CD4-positive, CD25-positive, alpha-beta regulatory T cell (primary cell): ENCODE data around the gene FBXL14. TPM values are rescaled to one million over a fixed set of nuclear protein-coding genes. Genes with fewer than 3 reads are reported as not detected.
A peak's percentile ranks its signal among the peaks of the same experiment; 100 is the strongest.
"Not testable (repeated sequence)": the region's sequence is repeated elsewhere in the genome, so short reads cannot be mapped to it uniquely, and the experiment has no call there.

Experiments used
- ATAC-seq, 2 donors: fragments of 150-1000 bp; cut with Tn5 transposase; one replicate each; pipeline ENCODE4 v1.10.0; 2021; ENCODE audit warnings: low read depth in 2 of 2, moderate number of reproducible peaks in 2 of 2, moderate library complexity in 1 of 2
- DNase-seq, 3 donors: peaks; one replicate each; pipeline versions ENCODE4 v3.0.0 to v3.0.0-alpha.2; 2012 to 2022; ENCODE audit warnings: mixed read lengths in 1 of 3
- H3K27ac ChIP-seq: one replicate; pipeline ENCODE4 v1.7.0; 2013; ENCODE audit warnings: mild to moderate bottlenecking, low read length; ENCODE audit not compliant: insufficient read depth, poor library complexity, severe bottlenecking
- H3K27me3 ChIP-seq: one replicate; pipeline ENCODE4 v1.7.0; 2013; ENCODE audit warnings: low read length; ENCODE audit not compliant: control insufficient read depth, insufficient read depth
- H3K36me3 ChIP-seq: one replicate; pipeline ENCODE4 v1.7.0; 2013; ENCODE audit warnings: mild to moderate bottlenecking, low read length, moderate library complexity; ENCODE audit not compliant: control insufficient read depth, insufficient read depth
- H3K4me1 ChIP-seq: 2 replicates; pipeline ENCODE4 v1.7.0; 2013; ENCODE audit warnings: mild to moderate bottlenecking, low read length; ENCODE audit not compliant: insufficient read depth, control insufficient read depth, poor library complexity, severe bottlenecking
- H3K4me3 ChIP-seq: one replicate; pipeline ENCODE4 v1.7.0; 2013; ENCODE audit warnings: low read depth, mild to moderate bottlenecking, low read length, moderate library complexity
- H3K9me3 ChIP-seq, 2 experiments: 1 replicate in 1 of 2; 2 replicates in 1 of 2; pipeline ENCODE4 v1.7.0; 2013; ENCODE audit warnings: low read length in 2 of 2, mild to moderate bottlenecking in 1 of 2, moderate library complexity in 1 of 2; ENCODE audit not compliant: control insufficient read depth in 2 of 2
- H3K27ac Mint-ChIP-seq, 3 donors: one replicate each; pipeline ENCODE4 v1.8.0; 2020 to 2022; ENCODE audit warnings: mild to moderate bottlenecking in 3 of 3, mixed read lengths in 3 of 3, moderate library complexity in 2 of 3
- H3K27me3 Mint-ChIP-seq: one replicate; pipeline ENCODE4 v1.8.0; 2022; ENCODE audit warnings: mild to moderate bottlenecking, mixed read lengths
- H3K36me3 Mint-ChIP-seq: one replicate; pipeline ENCODE4 v1.8.0; 2020; ENCODE audit warnings: mixed read lengths
- H3K4me1 Mint-ChIP-seq, 4 donors: one replicate each; pipeline ENCODE4 v1.8.0; 2020 to 2022; ENCODE audit warnings: mixed read lengths in 4 of 4, mild to moderate bottlenecking in 1 of 4
- H3K4me3 Mint-ChIP-seq, 4 donors: one replicate each; pipeline ENCODE4 v1.8.0; 2020 to 2022; ENCODE audit warnings: mild to moderate bottlenecking in 4 of 4, mixed read lengths in 4 of 4, moderate library complexity in 3 of 4
- H3K9me3 Mint-ChIP-seq, 7 donors: one replicate each; pipeline ENCODE4 v1.8.0; 2020 to 2022; ENCODE audit warnings: mixed read lengths in 7 of 7, mild to moderate bottlenecking in 3 of 7, moderate library complexity in 2 of 7
- polyA plus RNA-seq, 4 donors: library from polyadenylated mRNA; unstranded; fragments of 300-500 nt; fragmentation: Illumina TruSeq; gene quantifications; one replicate each; pipeline ENCODE4 v1.2.3, GENCODE V29; 2021
- total RNA-seq: library from RNA; stranded (reverse); gene quantifications from one replicate; pipeline ENCODE4 v1.2.3, GENCODE V29; 2022

FBXL14 gene
- total and polyA plus RNA-seq, 5 donors from 2014 or later: 18.5 to 26.0 (median 23.8) TPM

GRCh38 chr12:1606021-1606622 is 11.7 kb upstream of the FBXL14 start:
- Histone ChIP-seq H3K27me3 (no peaks in the 10 kb centered on the region), H3K36me3 (no peaks in the 10 kb centered on the region), H3K4me1 (peaks cover 21% of the 10 kb centered on the region), H3K9me3 (no peaks in the 10 kb centered on the region), H3K27ac (no peak overlapping the region), H3K4me3 (peak overlapping the region; percentile 51)
- peak in 1 of 3 donors; percentile 27 for DNase-seq
- peak in 1 of 2 donors; percentile 30 for ATAC-seq
- no peaks in the 10 kb centered on the region for H3K36me3 Mint-ChIP-seq
- H3K27me3 Mint-ChIP-seq: peaks cover 12% of the 10 kb centered on the region
- H3K9me3 Mint-ChIP-seq: peaks cover 0 to 4% (median 0%) of the 10 kb centered on the region in 7 donors
- peak overlapping the region in 3 of 4 donors; percentile 49 to 91 (median 80) for H3K4me3 Mint-ChIP-seq
- peaks cover 12 to 35% (median 16%) of the 10 kb centered on the region in 4 donors for H3K4me1 Mint-ChIP-seq
- H3K27ac Mint-ChIP-seq: peak overlapping the region in 2 of 3 donors; percentile 44 to 83

GRCh38 chr12:1605129-1606020 is 11.0 kb upstream of the FBXL14 start:
- H3K27me3 ChIP-seq: no peaks in the 10 kb centered on the region
- Mint-ChIP-seq H3K36me3 (no peaks in the 10 kb centered on the region), H3K27me3 (peaks cover 12% of the 10 kb centered on the region), H3K4me1 (peaks cover 16 to 40% (median 18%) of the 10 kb centered on the region in 4 donors), H3K4me3 (peak overlapping the region; percentile 49 to 91 (median 76)), H3K9me3 (peaks cover 0 to 4% (median 0%) of the 10 kb centered on the region in 7 donors), H3K27ac (peak overlapping the region; percentile 44 to 85 (median 83))
- H3K9me3 ChIP-seq: no peaks in the 10 kb centered on the region
- H3K36me3 ChIP-seq: no peaks in the 10 kb centered on the region
- ATAC-seq (peak; percentile 70 to 71), DNase-seq (peak; percentile 40 to 82 (median 72))
- peaks cover 23% of the 10 kb centered on the region for H3K4me1 ChIP-seq
- no peak overlapping the region for H3K27ac ChIP-seq
- H3K4me3 ChIP-seq: peak overlapping the region; percentile 51

- Histone ChIP-seq H3K4me1 (peaks cover 23% of the 10 kb centered on the region), H3K4me3 (no peak overlapping the region)
Observed at GRCh38 chr12:1604464-1604863, 10.1 kb upstream of the FBXL14 start.

GRCh38 chr12:1603269-1603993 is 9.1 kb upstream of the FBXL14 start:
- peak overlapping the region; percentile 57 to 96 (median 74) for H3K4me3 Mint-ChIP-seq
- ATAC-seq: no peak
- peaks cover 0 to 4% (median 0%) of the 10 kb centered on the region in 7 donors for H3K9me3 Mint-ChIP-seq
- H3K27me3 ChIP-seq: no peaks in the 10 kb centered on the region
- no peak overlapping the region for H3K27ac ChIP-seq
- peak overlapping the region; percentile 29 to 98 (median 97) for H3K27ac Mint-ChIP-seq
- H3K36me3 Mint-ChIP-seq: no peaks in the 10 kb centered on the region
- peaks cover 9% of the 10 kb centered on the region for H3K27me3 Mint-ChIP-seq
- H3K36me3 ChIP-seq: no peaks in the 10 kb centered on the region
- no peak for DNase-seq
- H3K4me1 Mint-ChIP-seq: peaks cover 16 to 40% (median 18%) of the 10 kb centered on the region in 4 donors
- H3K4me3 ChIP-seq: no peak overlapping the region
- peaks cover 23% of the 10 kb centered on the region for H3K4me1 ChIP-seq
- no peaks in the 10 kb centered on the region for H3K9me3 ChIP-seq

More at GRCh38 chr12:1604464-1604863, 10.1 kb upstream of the FBXL14 start:
- Mint-ChIP-seq H3K4me1 (peaks cover 16 to 40% (median 18%) of the 10 kb centered on the region in 4 donors), H3K4me3 (peak overlapping the region; percentile 23 to 59 (median 50)), H3K27me3 (peaks cover 12% of the 10 kb centered on the region), H3K27ac (no peak overlapping the region), H3K9me3 (peaks cover 0 to 4% (median 0%) of the 10 kb centered on the region in 7 donors), H3K36me3 (no peaks in the 10 kb centered on the region)
- Histone ChIP-seq H3K9me3 (no peaks in the 10 kb centered on the region), H3K27me3 (no peaks in the 10 kb centered on the region), H3K27ac (no peak overlapping the region), H3K36me3 (no peaks in the 10 kb centered on the region)
- DNase-seq (no peak), ATAC-seq (no peak)

- not testable (repeated sequence) for H3K27ac ChIP-seq, H3K36me3 Mint-ChIP-seq
- H3K27ac Mint-ChIP-seq: peak overlapping the region; percentile 97 to 100 (median 98)
Observed at GRCh38 chr12:1602706-1603105, 8.3 kb upstream of the FBXL14 start.

GRCh38 chr12:1598757-1599156 is 4.4 kb upstream of the FBXL14 start:
- no peak for DNase-seq
- Histone ChIP-seq H3K27me3 (no peaks in the 10 kb centered on the region), H3K4me3 (no peak overlapping the region), H3K27ac (no peak overlapping the region), H3K36me3 (no peaks in the 10 kb centered on the region), H3K9me3 (no peaks in the 10 kb centered on the region), H3K4me1 (peaks cover 24% of the 10 kb centered on the region)
- H3K36me3 Mint-ChIP-seq: no peaks in the 10 kb centered on the region
- peak overlapping the region in 2 of 4 donors; percentile 29 to 52 for H3K4me3 Mint-ChIP-seq
- no peaks in the 10 kb centered on the region for H3K27me3 Mint-ChIP-seq
- ATAC-seq: no peak
- H3K4me1 Mint-ChIP-seq: peaks cover 12 to 41% (median 18%) of the 10 kb centered on the region in 4 donors
- no peak overlapping the region for H3K27ac Mint-ChIP-seq
- H3K9me3 Mint-ChIP-seq: peaks cover 0 to 4% (median 0%) of the 10 kb centered on the region in 7 donors

More at GRCh38 chr12:1602706-1603105, 8.3 kb upstream of the FBXL14 start:
- not testable (repeated sequence) for H3K27me3 ChIP-seq, H3K9me3 ChIP-seq, DNase-seq, H3K9me3 Mint-ChIP-seq, H3K4me3 ChIP-seq, H3K36me3 ChIP-seq, ATAC-seq, H3K27me3 Mint-ChIP-seq
- peaks cover 16 to 40% (median 18%) of the 10 kb centered on the region in 4 donors for H3K4me1 Mint-ChIP-seq
- H3K4me3 Mint-ChIP-seq: peak overlapping the region; percentile 40 to 96 (median 75)
- peaks cover 23% of the 10 kb centered on the region for H3K4me1 ChIP-seq

- Histone ChIP-seq H3K27me3 (no peaks in the 10 kb centered on the region), H3K4me1 (peaks cover 35% of the 10 kb centered on the region), H3K9me3 (no peaks in the 10 kb centered on the region), H3K27ac (peak overlapping the region; percentile 81), H3K4me3 (peak overlapping the region; percentile 76), H3K36me3 (no peaks in the 10 kb centered on the region)
- peaks cover 0 to 2% (median 0%) of the 10 kb centered on the region in 7 donors for H3K9me3 Mint-ChIP-seq
- peak overlapping the region; percentile 94 to 99 (median 97) for H3K27ac Mint-ChIP-seq
- peaks cover 2% of the 10 kb centered on the region for H3K36me3 Mint-ChIP-seq
- peak overlapping the region; percentile 53 to 97 (median 94) for H3K4me3 Mint-ChIP-seq
- no peak for DNase-seq
- ATAC-seq: no peak
- no peaks in the 10 kb centered on the region for H3K27me3 Mint-ChIP-seq
- peaks cover 14 to 37% (median 29%) of the 10 kb centered on the region in 4 donors for H3K4me1 Mint-ChIP-seq
Observed at GRCh38 chr12:1595690-1596347, 1.4 kb upstream of the FBXL14 start.
